Measurements from ENCODE around the gene LSM3.

GRCh38 chr3:14147066-14147435 is 31.6 kb upstream of the LSM3 start:
- TF ChIP-seq CTCF (IDR thresholded peaks at IDR 0.05): no peak
- no peak for TF ChIP-seq POLR2A (IDR thresholded peaks at IDR 0.05)

All from heart left ventricle (tissue), 13 donors.